Ishikawa (cell line): ENCODE results near the gene DISP3.

Experiments
- CEBPB ChIP-seq: IDR thresholded peaks from 2 replicates; pipeline ENCODE4 v1.6.1; 2012
- CREB1 ChIP-seq: IDR thresholded peaks from 2 replicates; pipeline ENCODE4 v1.6.1; 2012; ENCODE audit warnings: low read depth
- EGR1 ChIP-seq: IDR thresholded peaks from 2 replicates; pipeline ENCODE4 v1.6.1; 2012
- EP300 ChIP-seq: IDR thresholded peaks from 2 replicates; pipeline ENCODE4 v1.6.1; 2012; ENCODE audit warnings: borderline replicate concordance
- FOXM1 ChIP-seq: IDR thresholded peaks from 2 replicates; pipeline ENCODE4 v1.6.1; 2012; ENCODE audit warnings: low read depth, borderline replicate concordance
- NFIC ChIP-seq: IDR thresholded peaks from 2 replicates; pipeline ENCODE4 v1.6.1; 2012
- RAD21 ChIP-seq: IDR thresholded peaks from 2 replicates; pipeline ENCODE4 v1.6.1; 2012; ENCODE audit warnings: low read depth
- REST ChIP-seq: IDR thresholded peaks from 2 replicates; pipeline ENCODE4 v1.6.1; 2012; ENCODE audit warnings: low read depth, mild to moderate bottlenecking
- TAF1 ChIP-seq: IDR thresholded peaks from 2 replicates; pipeline ENCODE4 v1.6.1; 2012; ENCODE audit warnings: low read depth, mild to moderate bottlenecking
- TCF12 ChIP-seq: IDR thresholded peaks from 2 replicates; pipeline ENCODE4 v1.6.1; 2012; ENCODE audit warnings: low read depth
- TEAD4 ChIP-seq: IDR thresholded peaks from 2 replicates; pipeline ENCODE4 v1.6.1; 2012
- YY1 ChIP-seq: IDR thresholded peaks from 2 replicates; pipeline ENCODE4 v1.6.1; 2012; ENCODE audit warnings: low read depth
- ZBTB7A ChIP-seq: IDR thresholded peaks from 2 replicates; pipeline ENCODE4 v1.6.1; 2012; ENCODE audit warnings: low read depth
- TF ChIP-seq, protein P1 (sequence below): IDR thresholded peaks from 2 replicates; pipeline ENCODE4 v1.6.1; 2012
- TF ChIP-seq, protein P2 (sequence below): IDR thresholded peaks from 2 replicates; pipeline ENCODE4 v1.6.1; 2012

The DISP3 gene

GRCh38 chr1:11523746-11524464 lies 45.0 kb downstream of the DISP3 start:
- TF ChIP-seq CREB1 (no peak), REST (no peak), TEAD4 (no peak), CEBPB (no peak), YY1 (no peak), EP300 (no peak), RAD21 (no peak), FOXM1 (no peak), EGR1 (no peak), TCF12 (no peak)
- TF ChIP-seq, protein P1, sequence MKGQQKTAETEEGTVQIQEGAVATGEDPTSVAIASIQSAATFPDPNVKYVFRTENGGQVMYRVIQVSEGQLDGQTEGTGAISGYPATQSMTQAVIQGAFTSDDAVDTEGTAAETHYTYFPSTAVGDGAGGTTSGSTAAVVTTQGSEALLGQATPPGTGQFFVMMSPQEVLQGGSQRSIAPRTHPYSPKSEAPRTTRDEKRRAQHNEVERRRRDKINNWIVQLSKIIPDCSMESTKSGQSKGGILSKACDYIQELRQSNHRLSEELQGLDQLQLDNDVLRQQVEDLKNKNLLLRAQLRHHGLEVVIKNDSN = no peak
- TF ChIP-seq, protein P2, sequence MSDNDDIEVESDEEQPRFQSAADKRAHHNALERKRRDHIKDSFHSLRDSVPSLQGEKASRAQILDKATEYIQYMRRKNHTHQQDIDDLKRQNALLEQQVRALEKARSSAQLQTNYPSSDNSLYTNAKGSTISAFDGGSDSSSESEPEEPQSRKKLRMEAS = no peak

- TF ChIP-seq NFIC (no peak), EGR1 (no peak), REST (no peak), TEAD4 (no peak), TAF1 (no peak), CREB1 (no peak), TCF12 (no peak), EP300 (no peak), CEBPB (no peak), YY1 (no peak)
- TF ChIP-seq, protein P1 = no peak
Measured at GRCh38 chr1:11524465-11525150, 45.7 kb downstream of the DISP3 start.

DNA sequence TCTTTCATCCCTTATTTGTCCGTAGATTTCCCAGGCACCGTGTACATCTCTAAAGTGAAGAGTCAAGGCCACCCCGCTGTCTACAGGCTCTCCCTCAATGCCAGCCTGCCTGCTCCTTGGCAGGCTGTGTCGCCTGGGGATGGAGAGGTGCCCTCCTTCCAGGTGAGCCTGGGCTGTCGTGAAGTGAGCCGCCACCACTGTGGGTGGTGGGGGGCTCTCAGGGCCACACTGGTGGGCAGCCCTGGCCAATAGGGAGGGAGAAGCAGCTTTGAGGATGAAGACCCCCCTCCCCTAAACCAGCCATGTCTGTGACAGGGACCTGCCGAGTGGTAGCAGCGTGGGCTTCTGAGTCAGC lies 46.2 kb downstream of the DISP3 start:
- TF ChIP-seq TCF12 (no peak), TEAD4 (no peak), FOXM1 (no peak), TAF1 (no peak), NFIC (no peak), ZBTB7A (no peak), YY1 (no peak), CEBPB (no peak), EGR1 (no peak), REST (no peak), CREB1 (no peak), RAD21 (no peak), EP300 (no peak)
- TF ChIP-seq, protein P2 = no peak
- TF ChIP-seq, protein P1 = no peak

DNA sequence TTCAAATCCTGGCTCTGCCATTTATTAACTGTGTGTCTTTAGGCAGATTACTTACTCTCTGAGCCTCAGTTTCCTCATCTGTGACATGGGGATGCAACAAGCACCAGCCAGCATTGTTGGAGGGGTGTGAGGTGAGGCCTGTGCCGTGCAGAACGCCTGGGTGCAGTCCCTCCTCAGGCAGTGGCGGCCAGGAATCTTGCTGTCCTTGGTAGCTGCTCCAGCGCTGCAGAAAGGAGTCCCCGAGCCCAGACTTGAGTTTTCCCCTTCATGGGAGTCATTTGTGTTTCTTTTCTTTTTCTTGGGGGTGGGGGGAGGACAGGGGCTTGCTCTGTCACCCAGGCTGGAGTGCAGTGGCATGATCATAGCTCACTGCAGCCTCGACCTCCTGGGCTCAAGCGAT lies 46.6 kb downstream of the DISP3 start:
- TF ChIP-seq YY1 (no peak), REST (no peak), TAF1 (no peak), RAD21 (no peak), ZBTB7A (no peak), FOXM1 (no peak), NFIC (no peak), CREB1 (no peak), TEAD4 (no peak), TCF12 (no peak), EGR1 (no peak), CEBPB (no peak), EP300 (no peak)
- TF ChIP-seq, protein P1 = no peak
- TF ChIP-seq, protein P2 = no peak
